Hematopoietic multipotent progenitor cell (in vitro differentiated cells): Measurements from ENCODE around the gene ARFGAP2. TPM values are rescaled to one million over a fixed set of nuclear protein-coding genes. Genes with fewer than 3 reads are reported as not detected.

ENCODE experiments used
- DNase-seq, 3 donors: peaks; one replicate each; pipeline ENCODE4 v3.0.0-alpha.2; 2011 to 2015; ENCODE audit warnings: low read depth in 2 of 3, low spot score in 2 of 3
- total RNA-seq: library from RNA; depleted of rRNA; stranded (reverse); fragments of >200 nt; gene quantifications from one replicate; pipeline ENCODE4 v1.2.3, GENCODE V29; 2012

The ARFGAP2 gene
- total RNA-seq, 1 donor: 276 TPM

- DNase-seq: no peak
Observed at GRCh38 chr11:47172740-47173336, 3.8 kb downstream of the ARFGAP2 start.

GRCh38 chr11:47171856-47172255 lies 4.8 kb downstream of the ARFGAP2 start:
- DNase-seq: no peak

- DNase-seq: no peak
Observed at GRCh38 chr11:47171061-47171838, 5.4 kb downstream of the ARFGAP2 start.

GRCh38 chr11:47166368-47166767 lies 10.3 kb downstream of the ARFGAP2 start:
- no peak for DNase-seq

- DNase-seq: no peak
Observed at GRCh38 chr11:47165253-47165840, 11.3 kb downstream of the ARFGAP2 start.

- DNase-seq: no peak
Observed at GRCh38 chr11:47164321-47164720, 12.4 kb downstream of the ARFGAP2 start.

- DNase-seq: no peak
Observed at GRCh38 chr11:47163898-47164297, 12.8 kb downstream of the ARFGAP2 start.

GRCh38 chr11:47163193-47163592 lies 13.5 kb downstream of the ARFGAP2 start:
- DNase-seq: no peak

GRCh38 chr11:47162426-47162825 lies 14.3 kb downstream of the ARFGAP2 start:
- DNase-seq: no peak

- DNase-seq: no peak
Observed at GRCh38 chr11:47161890-47162289, 14.8 kb downstream of the ARFGAP2 start.

GRCh38 chr11:47161134-47161854 lies 15.4 kb downstream of the ARFGAP2 start:
- peak; percentile 31 to 84 (median 66) for DNase-seq

- DNase-seq: no peak
Observed at GRCh38 chr11:47160753-47161133, 15.9 kb downstream of the ARFGAP2 start.

- DNase-seq: no peak
Observed at GRCh38 chr11:47158242-47158641, 18.4 kb downstream of the ARFGAP2 start.

GRCh38 chr11:47157805-47158204 lies 18.9 kb downstream of the ARFGAP2 start:
- no peak for DNase-seq

GRCh38 chr11:47156951-47157350 lies 19.7 kb downstream of the ARFGAP2 start:
- no peak for DNase-seq

GRCh38 chr11:47156333-47156732 lies 20.3 kb downstream of the ARFGAP2 start:
- no peak for DNase-seq

- no peak for DNase-seq
Observed at GRCh38 chr11:47155879-47156278, 20.8 kb downstream of the ARFGAP2 start.

GRCh38 chr11:47154616-47155570 lies 21.8 kb downstream of the ARFGAP2 start:
- peak in 2 of 3 donors; percentile 46 to 76 for DNase-seq

GRCh38 chr11:47152953-47153950 lies 23.4 kb downstream of the ARFGAP2 start:
- DNase-seq: peak in 2 of 3 donors; percentile 44 to 65
